ENCODE measurements around the gene NAB1.

Gene NAB1

GRCh38 chr2:190713471-190713870 lies 64.6 kb downstream of the NAB1 start:
- H3K9me3 Mint-ChIP-seq: peaks cover 6% of the 10 kb centered on the region
- H3K27ac Mint-ChIP-seq: no peak overlapping the region
- no peaks in the 10 kb centered on the region for H3K36me3 Mint-ChIP-seq (ENCODE audit: low read depth)
- no peaks in the 10 kb centered on the region for H3K27me3 Mint-ChIP-seq (ENCODE audit: low read depth)
- no peak for TF ChIP-seq CTCF (IDR thresholded peaks at IDR 0.05; ENCODE audit: unreplicated experiment in 3 of 3)
- H3K4me1 Mint-ChIP-seq: no peaks in the 10 kb centered on the region
- no peak overlapping the region for H3K4me3 Mint-ChIP-seq

- H3K27me3 Mint-ChIP-seq (ENCODE audit: low read depth): no peaks in the 10 kb centered on the region
- no peak for TF ChIP-seq CTCF (IDR thresholded peaks at IDR 0.05; ENCODE audit: unreplicated experiment in 3 of 3)
- no peak overlapping the region for H3K4me3 Mint-ChIP-seq
- no peak overlapping the region for H3K27ac Mint-ChIP-seq
- H3K36me3 Mint-ChIP-seq (ENCODE audit: low read depth): no peaks in the 10 kb centered on the region
- H3K4me1 Mint-ChIP-seq: no peaks in the 10 kb centered on the region
- peaks cover 5% of the 10 kb centered on the region for H3K9me3 Mint-ChIP-seq
Observed at GRCh38 chr2:190714958-190715357, 66.1 kb downstream of the NAB1 start.

GRCh38 chr2:190716176-190716807 lies 67.4 kb downstream of the NAB1 start:
- Mint-ChIP-seq H3K27ac (no peak overlapping the region), H3K4me3 (no peak overlapping the region), H3K9me3 (peaks cover 5% of the 10 kb centered on the region), H3K36me3 (ENCODE audit: low read depth) (no peaks in the 10 kb centered on the region), H3K4me1 (no peaks in the 10 kb centered on the region), H3K27me3 (ENCODE audit: low read depth) (peaks cover 3% of the 10 kb centered on the region)
- TF ChIP-seq CTCF (IDR thresholded peaks at IDR 0.05; ENCODE audit: unreplicated experiment in 3 of 3): no peak

- Mint-ChIP-seq H3K4me3 (no peak overlapping the region), H3K36me3 (ENCODE audit: low read depth) (no peaks in the 10 kb centered on the region), H3K27me3 (ENCODE audit: low read depth) (peaks cover 3% of the 10 kb centered on the region), H3K27ac (no peak overlapping the region), H3K9me3 (peaks cover 5% of the 10 kb centered on the region), H3K4me1 (no peaks in the 10 kb centered on the region)
- no peak for TF ChIP-seq CTCF (IDR thresholded peaks at IDR 0.05; ENCODE audit: unreplicated experiment in 3 of 3)
Observed at GRCh38 chr2:190717306-190717705, 68.4 kb downstream of the NAB1 start.

GRCh38 chr2:190717764-190718651 lies 69.1 kb downstream of the NAB1 start:
- H3K27me3 Mint-ChIP-seq (ENCODE audit: low read depth): peaks cover 3% of the 10 kb centered on the region
- H3K4me1 Mint-ChIP-seq: no peaks in the 10 kb centered on the region
- no peaks in the 10 kb centered on the region for H3K36me3 Mint-ChIP-seq (ENCODE audit: low read depth)
- H3K9me3 Mint-ChIP-seq: peaks cover 5% of the 10 kb centered on the region
- no peak overlapping the region for H3K27ac Mint-ChIP-seq
- no peak for TF ChIP-seq CTCF (IDR thresholded peaks at IDR 0.05; ENCODE audit: unreplicated experiment in 3 of 3)
- H3K4me3 Mint-ChIP-seq: no peak overlapping the region
